ENCODE data around the gene RGS3. TPM values are rescaled to one million over a fixed set of nuclear protein-coding genes. Genes with fewer than 3 reads are reported as not detected.

RGS3 gene
- total and polyA plus RNA-seq, 2 experiments from 2014 or later: 44.5 to 48.6 TPM

GRCh38 chr9:113572076-113572861 is 108.7 kb downstream of the RGS3 start:
- Histone ChIP-seq H3K36me3 (ENCODE audit: low read depth) (no peaks in the 10 kb centered on the region), H3K4me3 (no peak overlapping the region), H3K27me3 (replicated peaks; ENCODE audit: insufficient read depth) (no peaks in the 10 kb centered on the region), H3K9ac (no peak overlapping the region), H3K9me3 (ENCODE audit: low read depth) (no peaks in the 10 kb centered on the region), H4K20me1 (ENCODE audit: insufficient read depth) (peaks cover 4% of the 10 kb centered on the region; the same call in 1 of the 2 replicates), H3F3A (ENCODE audit: insufficient read depth) (peaks cover 5% of the 10 kb centered on the region), H3K79me2 (ENCODE audit: insufficient read depth) (peaks cover 90% of the 10 kb centered on the region), H3K9me2 (ENCODE audit: insufficient read depth) (no peaks in the 10 kb centered on the region), H2AFZ (no peak overlapping the region), H3K27ac (no peak overlapping the region), H3K4me2 (ENCODE audit: unreplicated experiment) (no peak overlapping the region), H3K4me1 (ENCODE audit: insufficient read depth) (peaks cover 26% of the 10 kb centered on the region)
- DNase-seq: no peak
- no peak for TF ChIP-seq EZH2 (IDR thresholded peaks at IDR 0.05; ENCODE audit: insufficient read depth, poor library complexity, severe bottlenecking)
- 75 to 83% methylated on average over 8 of the region's 8 CpGs for WGBS, 2 experiments (ENCODE audit: low coverage in 1 of 2, low lambda C conversion rate in 2 of 2, missing lambda C conversion rate in 2 of 2)
- in situ Hi-C loops (cut with MboI): no loop called here

- 84 to 90% methylated on average over 11 of the region's 11 CpGs for WGBS, 2 experiments (ENCODE audit: low coverage in 1 of 2, low lambda C conversion rate in 2 of 2, missing lambda C conversion rate in 2 of 2)
- no peak for DNase-seq
- H3K9me2 ChIP-seq (ENCODE audit: insufficient read depth): no peaks in the 10 kb centered on the region
- no peaks in the 10 kb centered on the region for H3K9me3 ChIP-seq (ENCODE audit: low read depth)
- H3K4me3 ChIP-seq: no peak overlapping the region
- H3K4me2 ChIP-seq (ENCODE audit: unreplicated experiment): no peak overlapping the region
- in situ Hi-C loops (cut with MboI): no loop called here
- H3F3A ChIP-seq (ENCODE audit: insufficient read depth): peaks cover 16% of the 10 kb centered on the region
- no peak for TF ChIP-seq EZH2 (IDR thresholded peaks at IDR 0.05; ENCODE audit: insufficient read depth, poor library complexity, severe bottlenecking)
- TF ChIP-seq EZH2phosphoT487 (IDR thresholded peaks at IDR 0.05; ENCODE audit: insufficient read depth, low read depth): no peak
- H4K20me1 ChIP-seq (ENCODE audit: insufficient read depth): peaks cover 4% of the 10 kb centered on the region; the same call in 1 of the 2 replicates
- no peak overlapping the region for H3K9ac ChIP-seq
- H3K27ac ChIP-seq: no peak overlapping the region
- peaks cover 37% of the 10 kb centered on the region for H3K4me1 ChIP-seq (ENCODE audit: insufficient read depth)
- H2AFZ ChIP-seq: no peak overlapping the region
- peaks cover 79% of the 10 kb centered on the region for H3K79me2 ChIP-seq (ENCODE audit: insufficient read depth)
- H3K27me3 ChIP-seq (replicated peaks; ENCODE audit: insufficient read depth): no peaks in the 10 kb centered on the region
- H3K36me3 ChIP-seq (ENCODE audit: low read depth): no peaks in the 10 kb centered on the region
These were observed 109.8 kb downstream of the RGS3 start for GRCh38 chr9:113573046-113573958.

- Histone ChIP-seq H3K79me2 (ENCODE audit: insufficient read depth) (peaks cover 73% of the 10 kb centered on the region), H3K9ac (no peak overlapping the region)
These were observed 110.4 kb downstream of the RGS3 start for GRCh38 chr9:113573959-113574352.

GRCh38 chr9:113574441-113575262 is 111.1 kb downstream of the RGS3 start:
- Histone ChIP-seq H3K4me3 (no peak overlapping the region), H3K9me2 (ENCODE audit: insufficient read depth) (no peaks in the 10 kb centered on the region), H4K20me1 (ENCODE audit: insufficient read depth) (peaks cover 3% of the 10 kb centered on the region; the same call in 1 of the 2 replicates), H3K79me2 (ENCODE audit: insufficient read depth) (peaks cover 67% of the 10 kb centered on the region), H3K9ac (peak overlapping the region; percentile 37; the same call in 1 of the 2 replicates), H3K27ac (peak overlapping the region; percentile 25), H3K4me2 (ENCODE audit: unreplicated experiment) (no peak overlapping the region), H3K27me3 (replicated peaks; ENCODE audit: insufficient read depth) (no peaks in the 10 kb centered on the region), H2AFZ (no peak overlapping the region), H3K36me3 (ENCODE audit: low read depth) (no peaks in the 10 kb centered on the region), H3K9me3 (ENCODE audit: low read depth) (no peaks in the 10 kb centered on the region), H3K4me1 (ENCODE audit: insufficient read depth) (peaks cover 50% of the 10 kb centered on the region), H3F3A (ENCODE audit: insufficient read depth) (peaks cover 29% of the 10 kb centered on the region)
- WGBS, 2 experiments (ENCODE audit: low coverage in 1 of 2, low lambda C conversion rate in 2 of 2, missing lambda C conversion rate in 2 of 2): 75 to 77% methylated on average over 11 to 14 of the region's 14 CpGs
- in situ Hi-C loops (cut with MboI): no loop called here
- peak; percentile 73 for DNase-seq
- no peak for TF ChIP-seq EZH2phosphoT487 (IDR thresholded peaks at IDR 0.05; ENCODE audit: insufficient read depth, low read depth)
- TF ChIP-seq EZH2 (IDR thresholded peaks at IDR 0.05; ENCODE audit: insufficient read depth, poor library complexity, severe bottlenecking): no peak

More at GRCh38 chr9:113573959-113574352, 110.4 kb downstream of the RGS3 start:
- Histone ChIP-seq H4K20me1 (ENCODE audit: insufficient read depth) (peaks cover 4% of the 10 kb centered on the region; the same call in 1 of the 2 replicates), H3K4me2 (ENCODE audit: unreplicated experiment) (no peak overlapping the region), H3K9me3 (ENCODE audit: low read depth) (no peaks in the 10 kb centered on the region), H2AFZ (no peak overlapping the region), H3F3A (ENCODE audit: insufficient read depth) (peaks cover 22% of the 10 kb centered on the region), H3K27me3 (replicated peaks; ENCODE audit: insufficient read depth) (no peaks in the 10 kb centered on the region), H3K4me3 (no peak overlapping the region), H3K36me3 (ENCODE audit: low read depth) (no peaks in the 10 kb centered on the region), H3K4me1 (ENCODE audit: insufficient read depth) (peaks cover 43% of the 10 kb centered on the region), H3K9me2 (ENCODE audit: insufficient read depth) (no peaks in the 10 kb centered on the region), H3K27ac (peak overlapping the region; percentile 25; the same call in 1 of the 2 replicates)
- in situ Hi-C loops (cut with MboI): no loop called here
- DNase-seq: no peak
- TF ChIP-seq EZH2phosphoT487 (IDR thresholded peaks at IDR 0.05; ENCODE audit: insufficient read depth, low read depth): no peak
- TF ChIP-seq EZH2 (IDR thresholded peaks at IDR 0.05; ENCODE audit: insufficient read depth, poor library complexity, severe bottlenecking): no peak
- 52 to 63% methylated on average over 2 of the region's 2 CpGs for WGBS, 2 experiments (ENCODE audit: low coverage in 1 of 2, low lambda C conversion rate in 2 of 2, missing lambda C conversion rate in 2 of 2)

All from GM23248 (cell line).